Measurements from ENCODE around the gene LYRM1. TPM values are rescaled to one million over a fixed set of nuclear protein-coding genes. Genes with fewer than 3 reads are reported as not detected.

Gene LYRM1
- total and polyA plus RNA-seq, 2 of the 8 experiments (the other 6 are each of a cell fraction or from before 2014, with no cell fraction given): 11.6 to 13.4 TPM

GRCh38 chr16:20880867-20881502, 19.6 kb upstream of the LYRM1 start:
- Histone ChIP-seq H3K56ac (replicated peaks; ENCODE audit: insufficient read length, low read depth, low read length) (no peak overlapping the region), H4K8ac (ENCODE audit: extremely low read depth, insufficient read depth, low read length) (no peak overlapping the region), H2BK20ac (ENCODE audit: low read length) (no peak overlapping the region), H3K18ac (ENCODE audit: extremely low read depth, low read length) (no peak overlapping the region), H3K14ac (ENCODE audit: insufficient read length) (no peak overlapping the region), H2BK5ac (ENCODE audit: low read depth, low read length) (no peak overlapping the region), H3K4me1 (replicated peaks in 1 of 4; ENCODE audit: control insufficient read depth in 3 of 4, insufficient read depth in 4 of 4, low read length in 3 of 4) (peaks cover 0 to 9% (median 2%) of the 10 kb centered on the region in 4 experiments; a peak in 2 of 7 replicates), H3K9ac (replicated peaks in 1 of 4; ENCODE audit: extremely low read depth in 1 of 4, low read depth in 3 of 4, low read length in 3 of 4) (no peak overlapping the region), H3K79me1 (ENCODE audit: low read depth, low read length) (peaks cover 10% of the 10 kb centered on the region; the same call in 1 of the 2 replicates), H2AK5ac (ENCODE audit: low read depth, low read length) (no peak overlapping the region), H2BK15ac (ENCODE audit: low read length) (no peak overlapping the region), H3K36me3 (ENCODE audit: control insufficient read depth in 2 of 4, insufficient read depth in 4 of 4, low read length in 3 of 4) (no peaks in the 10 kb centered on the region), H4K91ac (replicated peaks; ENCODE audit: insufficient read length, low read length) (no peak overlapping the region), H3K23ac (ENCODE audit: insufficient read length) (no peak overlapping the region), H3K27me3 (replicated peaks in 1 of 4; ENCODE audit: control insufficient read depth in 3 of 4, extremely low read depth in 1 of 4, insufficient read depth in 3 of 4, low read length in 3 of 4) (no peaks in the 10 kb centered on the region), H2AFZ (ENCODE audit: low read length) (no peak overlapping the region), H3K9me3 (ENCODE audit: insufficient read depth in 2 of 2, low read depth in 1 of 2, low read length in 1 of 2) (no peaks in the 10 kb centered on the region), H3K4me2 (ENCODE audit: insufficient read depth in 1 of 2, low read depth in 2 of 2, low read length in 2 of 2) (no peak overlapping the region), H3K27ac (ENCODE audit: low read depth, low read length) (no peak overlapping the region), H4K20me1 (replicated peaks in 1 of 2; ENCODE audit: control insufficient read depth in 1 of 2, insufficient read depth in 2 of 2, low read length in 2 of 2) (no peaks in the 10 kb centered on the region), H2BK12ac (ENCODE audit: low read depth, low read length) (no peak overlapping the region), H4K5ac (ENCODE audit: insufficient read length, low read depth, low read length) (no peak overlapping the region), H3K4ac (replicated peaks; ENCODE audit: insufficient read length, low read depth, low read length) (no peak overlapping the region), H3K4me3 (ENCODE audit: extremely low read depth in 1 of 4, insufficient read depth in 2 of 4, low read depth in 3 of 4, low read length in 4 of 4) (no peak overlapping the region), H3K79me2 (ENCODE audit: control insufficient read depth in 1 of 2, insufficient read depth in 2 of 2, low read length in 2 of 2) (peaks cover 9 to 82% of the 10 kb centered on the region in 2 experiments), H3K23me2 (ENCODE audit: low read depth, low read length) (no peaks in the 10 kb centered on the region), H2BK120ac (replicated peaks; ENCODE audit: low read depth, low read length) (no peak overlapping the region)
- CTCF ChIA-PET (ENCODE audit: partially characterized antibody): interaction anchor here (0.9 kb wide), 2 partner anchors 9 to 31 kb away, joined by 3 to 5 read pairs; no protein-coding TSS in a partner anchor
- no peak for DNase-seq (ENCODE audit: low read depth in 1 of 2, low spot score in 2 of 2)
- WGBS, 2 experiments (ENCODE audit: extremely low coverage in 1 of 2, insufficient coverage in 1 of 2, insufficient read length in 1 of 2, insufficient replicate concordance in 2 of 2, low coverage in 1 of 2, low lambda C conversion rate in 2 of 2, missing lambda C conversion rate in 1 of 2): 86% methylated on average over 3 of the region's 3 CpGs; no CpG with 5 or more reads in 1 of the 2 experiments
- FAIRE-seq: no peak
- TF ChIP-seq TAF7 (optimal IDR thresholded peaks at IDR 0.05; ENCODE audit: borderline replicate concordance, low read depth, low read length) (no peak), RNF2 (IDR thresholded peaks at IDR 0.05; ENCODE audit: borderline replicate concordance, low read depth, low read length, missing control alignments, poor library complexity, severe bottlenecking) (no peak), SAP30 (IDR thresholded peaks at IDR 0.05; ENCODE audit: insufficient read depth, insufficient replicate concordance, low read length) (no peak), RBBP5 (IDR thresholded peaks at IDR 0.05; ENCODE audit: borderline replicate concordance, low read depth, low read length) (no peak), BCL11A (IDR thresholded peaks at IDR 0.05; ENCODE audit: low read depth in 2 of 2, low read length in 2 of 2) (no peak), SIX5 (IDR thresholded peaks at IDR 0.05; ENCODE audit: low read depth, low read length) (no peak), SP2 (IDR thresholded peaks at IDR 0.05; ENCODE audit: low read length) (no peak), POLR2A (IDR thresholded peaks at IDR 0.05; ENCODE audit: control extremely low read depth in 1 of 2, low read depth in 2 of 2, low read length in 2 of 2) (no peak), SIRT6 (IDR thresholded peaks at IDR 0.05; ENCODE audit: low read length) (no peak), CHD1 (IDR thresholded peaks at IDR 0.05; ENCODE audit: low read depth, low read length) (no peak), TAF1 (IDR thresholded peaks at IDR 0.05; ENCODE audit: low read depth, low read length) (no peak), EP300 (IDR thresholded peaks at IDR 0.05; ENCODE audit: borderline replicate concordance in 1 of 2, low read depth in 2 of 2, low read length in 2 of 2) (no peak)
- POLR2A ChIA-PET (ENCODE audit: partially characterized antibody): interaction anchor here (0.6 to 0.8 kb wide), 2 partner anchors 14 to 68 kb away, joined by 3 read pairs; no protein-coding TSS in a partner anchor
